Hippocampal formation (tissue), 2 donors: Measurements from ENCODE around the gene SHC1.

ENCODE experiments used
- DNase-seq, 2 donors: peaks; one replicate each; lab custom pipeline; 2025; lab: John Stamatoyannopoulos, UW

The SHC1 gene

GRCh38 chr1:154937085-154937987, 33.2 kb downstream of the SHC1 start:
- peak; percentile 91 to 95 for DNase-seq

- peak; percentile 91 to 95 for DNase-seq
Measured at GRCh38 chr1:154936555-154937084, 33.9 kb downstream of the SHC1 start, which contains the start of gene PMVK. TSS of gene PMVK (minus strand) at chr1:154936719. CDS start at chr1:154936685, 34 bp downstream.

- no peak for DNase-seq
Measured at GRCh38 chr1:154935749-154936554, 34.6 kb downstream of the SHC1 start.

- no peak for DNase-seq
Measured at GRCh38 chr1:154934358-154934948, 36.1 kb downstream of the SHC1 start.

DNA sequence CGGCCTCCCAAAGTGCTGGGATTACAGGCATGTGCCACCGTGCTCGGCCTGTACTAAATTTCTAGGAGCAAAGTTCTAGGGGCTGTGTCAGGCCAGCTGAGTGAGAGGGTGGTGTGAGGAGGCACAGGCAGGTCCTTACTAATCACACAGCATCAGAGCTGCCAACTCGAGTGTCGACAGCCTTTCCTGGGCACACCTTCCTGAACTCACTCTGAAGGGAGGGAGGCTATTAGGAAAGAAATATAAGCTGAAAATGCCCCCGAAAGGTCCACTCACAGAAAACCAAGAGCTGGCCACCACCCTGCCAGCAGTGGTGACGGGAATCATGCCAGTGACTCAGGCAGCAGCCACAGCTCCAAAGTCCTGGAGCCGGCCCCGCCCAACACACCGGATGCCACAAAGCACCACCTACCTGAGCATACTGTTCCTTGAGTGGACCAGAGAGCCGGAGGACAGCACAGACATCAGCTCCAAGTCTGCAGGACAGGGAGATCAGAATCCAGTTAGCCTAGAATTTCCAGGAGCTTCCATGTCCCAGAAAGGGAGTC, 38.5 kb downstream of the SHC1 start:
- no peak for DNase-seq

- DNase-seq: no peak
Measured at GRCh38 chr1:154926201-154926600, 44.3 kb downstream of the SHC1 start.

DNA sequence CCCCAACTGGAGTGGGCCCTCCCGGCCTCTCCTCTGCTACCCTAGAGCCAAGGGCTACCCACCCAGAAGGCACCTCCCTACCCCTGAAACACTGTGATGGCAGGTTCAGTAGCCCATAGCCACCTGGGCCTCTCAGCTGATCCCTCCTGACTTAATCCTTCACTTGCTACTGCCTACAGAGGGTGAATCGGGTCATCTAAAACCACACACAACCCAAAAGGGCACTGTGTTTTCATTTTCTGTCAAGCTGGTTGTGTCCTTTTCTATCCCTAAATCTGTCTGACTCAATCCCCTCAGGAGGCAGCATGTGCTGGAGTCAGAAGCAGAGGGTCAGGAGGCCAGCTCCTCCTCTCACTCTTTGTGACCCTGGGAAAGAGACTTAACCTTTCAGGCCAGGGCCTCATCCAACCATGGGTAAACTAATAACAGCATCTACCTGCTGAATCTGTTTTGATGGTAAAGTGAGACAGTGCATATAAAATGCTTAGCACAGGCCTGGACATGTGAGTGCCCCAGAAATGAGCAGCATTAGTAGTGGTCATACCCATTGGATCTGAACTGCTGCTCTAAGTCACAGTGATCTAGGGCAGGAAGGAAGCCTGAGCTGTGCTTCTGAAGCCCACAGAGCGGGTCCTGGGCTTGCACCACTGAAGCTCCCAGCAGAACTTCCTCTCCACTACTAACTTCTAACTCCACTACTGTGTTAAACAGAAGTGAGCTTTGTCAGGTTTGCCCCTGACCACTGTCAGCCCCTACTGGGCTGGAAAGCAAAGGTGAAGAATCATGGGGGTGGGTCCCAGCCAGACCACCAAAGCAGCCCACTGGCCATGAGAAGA, 45.0 kb downstream of the SHC1 start:
- no peak for DNase-seq

- DNase-seq: no peak
Measured at GRCh38 chr1:154923695-154924094, 46.9 kb downstream of the SHC1 start.

- no peak for DNase-seq
Measured at GRCh38 chr1:154913273-154913672, 57.3 kb downstream of the SHC1 start.

- no peak for DNase-seq
Measured at GRCh38 chr1:154912755-154913154, 57.8 kb downstream of the SHC1 start.
